NCI-H2171 (cell line): Measurements from ENCODE around the gene DNAJC11.
"Not testable (repeated sequence)": the region's sequence is repeated elsewhere in the genome, so short reads cannot be mapped to it uniquely, and the experiment has no call there.

ENCODE experiments used
- DNase-seq: peaks from one replicate; lab custom pipeline; 2025; lab: John Stamatoyannopoulos, UW

DNAJC11 gene

GRCh38 chr1:6701437-6702153 is at the start of gene DNAJC11:
TSS of gene DNAJC11 (minus strand) at chr1:6701816. CDS start at chr1:6701800, 16 bp downstream.
- DNase-seq, result peak; percentile 79

GRCh38 chr1:6750490-6750889 is 48.9 kb upstream of the DNAJC11 start:
- no peak for DNase-seq

- no peak for DNase-seq
Measured at GRCh38 chr1:6747674-6748073, 46.1 kb upstream of the DNAJC11 start.

GRCh38 chr1:6745073-6745472 is 43.5 kb upstream of the DNAJC11 start:
- no peak for DNase-seq

GRCh38 chr1:6743189-6744101 is 41.8 kb upstream of the DNAJC11 start:
- no peak for DNase-seq

- not testable (repeated sequence) for DNase-seq
Measured at GRCh38 chr1:6742676-6743188, 41.1 kb upstream of the DNAJC11 start.

GRCh38 chr1:6738987-6739676 is 37.5 kb upstream of the DNAJC11 start:
- DNase-seq, result no peak

GRCh38 chr1:6732942-6733341 is 31.3 kb upstream of the DNAJC11 start:
- no peak for DNase-seq

GRCh38 chr1:6731905-6732304 is 30.3 kb upstream of the DNAJC11 start:
- DNase-seq, result no peak

- no peak for DNase-seq
Measured at GRCh38 chr1:6730880-6731279, 29.3 kb upstream of the DNAJC11 start.

- DNase-seq, result no peak
Measured at GRCh38 chr1:6730473-6730872, 28.9 kb upstream of the DNAJC11 start.

GRCh38 chr1:6727535-6727934 is 25.9 kb upstream of the DNAJC11 start:
- DNase-seq, result peak; percentile 23

GRCh38 chr1:6726253-6726652 is 24.6 kb upstream of the DNAJC11 start:
- no peak for DNase-seq

- DNase-seq, result no peak
Measured at GRCh38 chr1:6724517-6725141, 23.0 kb upstream of the DNAJC11 start.

- DNase-seq, result no peak
Measured at GRCh38 chr1:6723621-6724428, 22.2 kb upstream of the DNAJC11 start.

GRCh38 chr1:6711174-6711573 is 9.6 kb upstream of the DNAJC11 start:
- DNase-seq, result no peak

- DNase-seq, result no peak
Measured at GRCh38 chr1:6704746-6705145, 3.1 kb upstream of the DNAJC11 start.

GRCh38 chr1:6703016-6703415 is 1.4 kb upstream of the DNAJC11 start:
- peak; percentile 87 for DNase-seq

- DNase-seq, result no peak
Measured at GRCh38 chr1:6700853-6701436, 671 bp downstream of the DNAJC11 start.

- DNase-seq, result not testable (repeated sequence)
Measured at GRCh38 chr1:6699915-6700314, 1.7 kb downstream of the DNAJC11 start.

- no peak for DNase-seq
Measured at GRCh38 chr1:6695868-6696267, 5.7 kb downstream of the DNAJC11 start.
